ENCODE data around the gene NEAT1.

NEAT1 gene

GRCh38 chr11:65434057-65434666 is 11.6 kb downstream of the NEAT1 start:
- no peak for DNase-seq (ENCODE audit: low spot score)

GRCh38 chr11:65434667-65435410 is 12.2 kb downstream of the NEAT1 start:
- DNase-seq (ENCODE audit: low spot score) = no peak

- DNase-seq (ENCODE audit: low spot score) = no peak
Measured at GRCh38 chr11:65435411-65435931, 12.9 kb downstream of the NEAT1 start.

GRCh38 chr11:65435981-65436411 is 13.4 kb downstream of the NEAT1 start:
- no peak for DNase-seq (ENCODE audit: low spot score)

- DNase-seq (ENCODE audit: low spot score) = no peak
Measured at GRCh38 chr11:65436412-65437032, 13.9 kb downstream of the NEAT1 start.

- no peak for DNase-seq (ENCODE audit: low spot score)
Measured at GRCh38 chr11:65437436-65438227, 15.0 kb downstream of the NEAT1 start.

GRCh38 chr11:65438257-65439151 is 15.9 kb downstream of the NEAT1 start:
- no peak for DNase-seq (ENCODE audit: low spot score)

- DNase-seq (ENCODE audit: low spot score) = no peak
Measured at GRCh38 chr11:65439331-65440181, 17.0 kb downstream of the NEAT1 start.

GRCh38 chr11:65440831-65441499 is 18.4 kb downstream of the NEAT1 start:
- DNase-seq (ENCODE audit: low spot score) = no peak

GRCh38 chr11:65442842-65443331 is 20.3 kb downstream of the NEAT1 start:
- DNase-seq (ENCODE audit: low spot score) = no peak

- no peak for DNase-seq (ENCODE audit: low spot score)
Measured at GRCh38 chr11:65444314-65445051, 21.9 kb downstream of the NEAT1 start.

GRCh38 chr11:65445101-65445603 is 22.6 kb downstream of the NEAT1 start:
- DNase-seq (ENCODE audit: low spot score) = no peak

GRCh38 chr11:65445604-65446445 is 23.2 kb downstream of the NEAT1 start:
- DNase-seq (ENCODE audit: low spot score) = no peak

- DNase-seq (ENCODE audit: low spot score) = no peak
Measured at GRCh38 chr11:65446446-65447277, 24.1 kb downstream of the NEAT1 start.

GRCh38 chr11:65448074-65448417 is 25.4 kb downstream of the NEAT1 start:
- DNase-seq (ENCODE audit: low spot score) = no peak

- no peak for DNase-seq (ENCODE audit: low spot score)
Measured at GRCh38 chr11:65448418-65449105, 26.0 kb downstream of the NEAT1 start.
